Measurements from ENCODE around the gene KIAA0825.
"Not testable (repeated sequence)": the region's sequence is repeated elsewhere in the genome, so short reads cannot be mapped to it uniquely, and the experiment has no call there.

The KIAA0825 gene

DNA sequence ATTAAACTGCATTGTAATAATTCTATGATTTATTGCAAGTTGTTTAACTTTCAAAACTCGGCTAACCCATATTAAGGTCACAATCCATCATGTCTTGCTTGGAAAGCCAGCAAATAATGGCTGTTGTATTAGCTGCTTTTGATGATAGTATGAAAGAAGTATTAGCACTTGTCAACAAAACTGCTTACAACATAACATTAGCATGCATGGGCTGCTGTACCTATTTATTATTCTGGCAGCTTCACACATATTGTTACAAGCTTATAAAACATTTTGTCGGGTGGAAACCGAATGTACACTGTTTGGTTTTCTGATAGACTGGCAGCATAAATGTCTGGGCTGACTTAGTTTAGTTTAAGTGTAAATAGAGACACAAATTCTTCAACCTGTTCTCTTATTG, 378.3 kb downstream of the KIAA0825 start:
- DNase-seq: no peak

DNA sequence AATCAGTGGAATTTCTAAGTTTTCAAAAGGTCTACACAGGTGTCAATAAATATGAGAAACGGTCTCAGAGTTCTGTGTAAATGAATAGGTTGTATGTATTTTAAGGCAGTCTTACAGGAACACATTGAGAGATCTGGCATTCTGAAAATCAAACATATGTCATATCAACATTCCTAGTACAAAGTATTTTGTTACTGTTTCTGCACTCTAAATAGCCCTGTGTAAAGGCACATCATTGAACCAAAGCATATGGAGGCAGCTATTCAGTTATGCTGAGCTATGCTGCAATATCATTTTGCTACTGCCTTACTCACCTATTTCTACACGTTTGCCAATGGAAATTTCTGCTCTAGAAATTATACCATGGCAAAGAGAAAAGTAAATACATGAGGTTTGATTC, 379.1 kb downstream of the KIAA0825 start:
- no peak for DNase-seq

DNA sequence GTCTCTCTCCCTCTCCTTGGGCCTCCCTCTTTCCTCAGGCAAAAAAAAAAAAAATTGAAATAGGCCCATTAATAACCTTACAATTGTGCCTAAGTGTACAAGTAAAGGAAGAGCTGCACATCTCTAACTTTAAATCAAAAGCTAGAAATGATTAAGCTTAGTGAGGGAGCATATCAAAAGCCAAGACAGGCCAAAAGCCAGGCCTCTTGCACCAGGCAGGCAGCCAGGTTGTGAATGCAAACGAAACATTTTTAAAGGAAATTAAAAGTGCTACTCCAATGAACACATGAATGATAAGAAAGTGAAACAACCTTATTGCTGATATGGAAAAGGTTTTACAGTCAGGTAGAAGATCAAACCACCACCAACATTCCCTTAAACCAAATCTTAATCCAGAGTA, 383.4 kb downstream of the KIAA0825 start:
- DNase-seq: no peak

DNA sequence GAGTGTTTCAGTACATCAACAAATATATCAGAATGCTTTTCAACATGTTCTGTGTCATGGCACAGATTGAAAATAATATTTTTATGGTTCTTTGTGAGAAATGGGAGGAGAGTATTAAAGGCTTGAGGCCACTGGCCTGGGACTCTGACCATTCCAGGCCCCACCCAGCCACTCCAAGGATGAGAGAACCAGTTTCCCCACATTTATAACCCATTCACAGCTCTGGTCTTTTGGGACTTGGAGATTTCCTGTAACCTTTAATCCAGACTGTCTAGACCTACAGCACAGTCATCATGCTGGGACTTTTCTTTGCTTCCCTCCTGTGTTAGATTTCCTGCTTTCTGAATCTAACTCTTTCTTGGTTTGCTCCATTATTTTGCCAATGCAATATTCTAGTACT, 389.6 kb downstream of the KIAA0825 start:
- DNase-seq: no peak

DNA sequence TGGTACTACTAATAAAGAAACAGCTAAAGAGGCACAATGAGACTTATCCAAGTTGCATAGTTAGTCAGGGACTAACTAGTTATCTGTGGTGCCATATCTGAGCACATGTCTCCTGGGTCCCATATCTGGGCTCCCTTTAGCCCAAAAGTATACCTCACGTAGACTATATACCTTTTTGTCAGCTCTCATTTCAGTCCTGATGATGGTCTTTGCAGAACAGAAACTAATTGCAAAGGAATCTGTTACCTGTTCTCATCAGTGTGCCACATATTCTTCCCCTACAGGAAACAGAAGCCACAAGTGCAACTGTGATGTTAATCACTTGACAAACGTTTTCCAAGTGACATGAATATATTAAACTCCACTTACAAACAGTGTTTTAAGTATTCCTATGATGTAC, 395.2 kb downstream of the KIAA0825 start:
- no peak for DNase-seq

DNA sequence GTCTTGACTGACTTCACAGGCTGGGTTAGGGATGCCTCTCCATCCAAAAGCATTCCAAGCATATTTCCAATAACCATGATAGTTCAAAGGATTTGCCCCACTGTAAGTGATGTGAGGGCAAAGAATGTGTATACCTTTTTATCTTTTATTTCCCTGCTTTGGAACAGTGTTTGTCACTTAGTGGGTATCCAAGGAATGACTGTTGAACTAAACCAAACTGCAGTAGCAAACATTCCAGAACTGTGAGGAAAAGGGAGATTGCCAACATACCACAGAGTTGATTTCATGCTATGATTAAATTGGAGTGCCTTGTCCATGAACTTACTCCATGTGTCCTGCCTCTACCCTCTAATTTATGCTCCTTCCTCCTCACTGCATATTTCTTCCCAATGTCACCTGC, 400.0 kb downstream of the KIAA0825 start:
- DNase-seq: no peak

DNA sequence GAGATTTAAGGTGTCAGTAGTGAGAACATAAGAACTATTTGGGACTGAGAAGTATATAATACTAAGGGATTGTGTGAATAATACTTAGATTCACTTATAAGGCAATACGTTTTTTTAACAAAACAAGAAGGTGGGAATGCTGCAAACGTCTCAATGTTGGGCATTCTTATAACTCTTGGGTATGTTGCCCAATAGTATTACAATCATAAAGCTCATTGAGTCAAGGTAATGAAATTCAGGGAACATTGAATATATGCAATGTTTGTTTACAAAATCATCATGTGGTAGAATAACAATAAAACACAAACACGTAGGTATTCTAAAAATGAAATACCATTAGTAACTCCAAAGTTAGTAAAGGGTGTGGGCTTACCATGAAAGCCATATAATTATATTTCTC, 400.7 kb downstream of the KIAA0825 start:
- DNase-seq: no peak

DNA sequence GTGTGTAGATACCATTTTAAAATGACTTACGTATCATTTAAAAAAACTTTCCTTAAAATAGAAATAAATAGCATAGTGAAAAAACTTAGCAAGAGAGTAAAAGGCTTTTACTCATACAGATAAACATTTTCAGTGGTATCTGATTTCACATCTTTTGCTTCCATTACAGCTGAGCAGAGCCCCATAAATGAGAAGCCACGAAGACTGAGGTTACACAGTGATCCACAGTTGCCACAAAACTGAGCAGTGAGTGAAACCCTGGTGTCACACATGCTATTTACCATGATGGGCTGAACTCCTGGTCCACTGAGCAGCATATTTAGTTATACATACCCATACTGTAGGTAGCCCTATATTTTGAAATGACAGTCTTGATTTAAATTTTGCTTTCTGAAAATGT, 401.2 kb downstream of the KIAA0825 start:
- DNase-seq: no peak

DNA sequence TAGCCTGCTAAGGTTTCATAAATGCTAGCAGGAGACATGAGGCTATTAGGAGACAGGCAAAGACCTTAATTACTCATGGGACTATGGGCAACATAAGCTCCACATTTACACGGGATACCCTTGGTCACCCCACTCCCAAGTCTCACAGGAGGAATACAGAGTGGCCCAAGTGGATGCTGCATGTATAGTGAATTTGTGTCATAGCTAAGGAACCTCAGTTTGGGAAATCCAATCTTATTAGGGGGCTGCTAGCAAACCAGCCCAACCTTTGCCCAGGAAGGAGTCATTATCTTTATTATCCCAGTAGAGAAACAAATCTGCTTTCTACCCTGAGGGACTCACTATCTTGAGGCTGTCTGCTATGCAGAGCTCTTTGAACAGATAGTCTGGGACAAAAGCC, 405.9 kb downstream of the KIAA0825 start:
- DNase-seq: no peak

DNA sequence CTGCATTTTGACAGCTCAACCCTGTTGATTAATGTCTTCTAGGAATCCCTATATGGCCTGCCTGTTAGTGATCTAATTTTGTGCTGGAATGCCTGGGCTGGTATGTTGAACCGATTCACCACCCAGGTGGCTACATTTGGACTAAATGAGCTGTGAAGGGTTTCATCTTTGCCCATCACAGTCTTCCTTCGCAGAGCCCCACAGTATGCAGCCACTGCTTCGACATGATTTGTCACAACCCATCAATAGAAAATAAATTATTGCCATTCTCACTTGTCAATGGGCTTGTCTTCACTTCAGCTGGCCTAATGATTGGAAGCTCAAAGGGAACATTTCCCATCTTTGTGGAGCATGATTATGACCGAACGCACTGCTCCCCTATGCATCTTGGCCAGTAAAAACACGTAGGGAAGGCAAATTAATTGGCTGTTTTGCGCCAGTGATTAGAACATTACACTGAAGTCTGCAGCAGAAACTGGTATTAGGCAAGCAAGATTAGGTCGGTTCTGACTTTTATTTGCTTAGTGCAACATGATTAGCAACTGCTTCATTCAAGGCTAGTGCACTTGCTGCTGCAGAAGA, 408.5 kb downstream of the KIAA0825 start:
- DNase-seq: no peak

DNA sequence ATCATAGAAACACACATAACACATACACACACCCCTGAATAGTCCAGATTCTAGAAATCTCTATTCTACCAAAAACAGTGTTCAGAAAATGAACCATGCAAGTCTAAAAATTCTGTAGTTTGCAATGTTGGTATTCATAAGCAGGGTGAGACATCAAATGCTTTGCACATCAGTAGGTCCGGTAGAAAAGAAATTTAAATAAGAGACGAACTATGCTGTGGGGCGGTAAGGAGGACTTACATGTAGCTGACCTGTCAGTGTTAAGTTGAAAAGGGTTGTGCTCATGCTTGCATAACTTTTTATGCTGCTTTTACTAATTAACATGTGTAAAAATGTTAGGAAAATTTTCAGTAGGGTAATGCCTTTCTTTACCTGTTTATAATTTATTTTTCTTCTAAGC, 409.1 kb downstream of the KIAA0825 start:
- no peak for DNase-seq

DNA sequence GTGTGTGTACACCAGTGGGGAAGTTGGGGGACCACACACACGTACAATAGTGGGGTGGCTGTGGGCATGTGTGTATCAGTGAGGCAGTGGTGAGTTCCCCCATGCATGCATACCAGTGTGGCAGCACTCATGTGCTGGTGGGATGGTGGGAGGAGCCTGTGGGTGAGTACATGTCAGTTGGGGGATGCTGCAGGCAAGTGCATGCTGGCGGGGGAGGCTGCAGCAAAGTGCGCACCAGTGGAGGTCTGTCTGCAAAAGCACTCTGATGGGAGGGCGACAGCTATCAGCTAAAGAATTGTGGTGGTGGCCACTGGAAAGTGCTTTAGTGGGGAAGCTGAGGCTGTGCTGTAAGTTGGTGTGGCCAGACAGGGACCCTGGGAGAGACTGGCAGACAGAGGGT, 418.8 kb downstream of the KIAA0825 start:
- DNase-seq: no peak

DNA sequence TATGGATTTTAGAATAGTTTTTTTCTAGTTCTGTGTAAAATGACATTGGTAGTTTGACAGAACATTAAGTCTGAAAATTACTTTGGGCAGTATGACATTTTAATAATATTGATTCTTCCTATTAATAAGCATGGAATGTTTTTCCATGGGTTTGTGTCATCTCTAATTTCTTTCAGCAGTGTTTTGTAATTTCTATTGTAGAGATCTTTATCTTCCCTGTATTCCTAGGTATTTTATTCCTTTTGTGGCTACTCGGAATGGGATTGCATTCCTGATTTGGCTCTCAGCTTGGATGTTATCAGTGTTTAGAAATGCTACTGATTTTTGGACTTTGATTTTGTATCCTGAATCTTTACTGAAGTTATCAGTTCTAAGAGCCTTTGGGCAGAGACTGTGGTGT, 420.4 kb downstream of the KIAA0825 start:
- DNase-seq: no peak

DNA sequence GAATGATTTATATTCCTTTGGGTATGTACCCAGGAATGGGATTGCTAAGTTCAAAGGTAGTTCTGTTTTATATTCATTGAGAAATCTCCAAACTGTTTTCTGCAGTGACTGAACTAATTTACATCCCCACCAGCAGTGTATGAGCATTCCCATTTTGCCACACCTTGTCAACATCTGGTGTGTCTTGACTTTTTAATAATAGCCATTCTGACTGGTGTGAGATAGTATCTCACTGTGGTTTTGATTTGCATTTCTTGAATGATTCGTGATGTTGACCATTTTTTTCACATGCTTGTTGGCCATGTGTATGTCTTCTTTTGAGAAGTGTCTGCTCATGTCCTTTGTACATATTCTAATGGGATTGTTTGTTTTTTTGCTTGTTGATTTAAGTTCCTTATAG, 421.5 kb downstream of the KIAA0825 start:
- DNase-seq: no peak

DNA sequence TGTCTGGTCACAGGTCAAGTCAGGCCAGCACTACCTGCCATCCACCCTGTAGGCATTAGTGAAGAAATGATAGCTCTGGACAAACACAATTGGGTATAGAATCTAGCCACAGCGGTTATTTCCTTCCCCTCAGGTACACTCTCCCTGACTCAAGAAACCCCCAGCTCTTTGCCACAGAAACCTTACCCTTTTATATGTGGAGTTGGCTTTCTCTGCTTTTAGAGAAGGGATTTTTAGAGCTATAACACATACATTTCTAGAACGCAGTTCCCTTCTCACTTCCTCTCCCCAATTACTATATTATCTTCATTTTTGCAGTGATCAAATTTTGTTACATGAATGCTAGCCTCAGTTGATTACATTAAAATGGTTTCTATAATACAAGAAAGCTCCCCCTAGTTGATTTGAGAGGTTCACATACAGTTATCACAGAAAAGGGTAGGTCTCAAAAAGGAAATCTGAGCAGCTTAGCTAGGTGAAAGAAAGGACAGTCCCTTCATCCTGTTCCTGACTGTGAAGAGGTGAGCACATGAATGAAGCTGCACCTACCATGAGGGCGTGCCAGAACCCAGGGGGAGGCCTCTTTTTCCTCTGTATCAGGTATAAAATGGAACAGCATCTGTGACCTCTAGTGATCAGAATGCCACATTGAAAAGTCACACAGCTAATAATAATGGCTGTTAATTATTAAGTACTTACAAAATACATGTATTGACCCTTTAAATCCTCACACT, 425.6 kb downstream of the KIAA0825 start:
- no peak for DNase-seq

DNA sequence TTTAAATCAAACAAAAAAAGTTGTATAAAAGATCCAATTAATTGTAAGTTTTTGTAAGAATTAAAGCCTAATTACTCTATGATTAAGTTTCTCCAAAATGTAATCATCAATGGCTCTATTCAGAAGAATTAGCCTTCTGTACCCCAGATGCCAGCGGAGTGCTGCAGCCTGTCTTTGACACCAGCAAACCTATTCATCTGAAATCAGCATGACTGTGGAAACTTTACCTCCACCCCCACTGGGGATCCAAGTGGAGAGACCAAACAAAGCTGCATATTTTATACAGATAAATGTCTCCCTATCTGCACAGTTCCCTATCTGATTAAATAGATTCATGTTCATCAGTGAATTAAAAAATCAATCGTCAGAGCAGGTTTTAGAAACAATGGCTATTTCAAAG, 426.8 kb downstream of the KIAA0825 start:
- DNase-seq: no peak

DNA sequence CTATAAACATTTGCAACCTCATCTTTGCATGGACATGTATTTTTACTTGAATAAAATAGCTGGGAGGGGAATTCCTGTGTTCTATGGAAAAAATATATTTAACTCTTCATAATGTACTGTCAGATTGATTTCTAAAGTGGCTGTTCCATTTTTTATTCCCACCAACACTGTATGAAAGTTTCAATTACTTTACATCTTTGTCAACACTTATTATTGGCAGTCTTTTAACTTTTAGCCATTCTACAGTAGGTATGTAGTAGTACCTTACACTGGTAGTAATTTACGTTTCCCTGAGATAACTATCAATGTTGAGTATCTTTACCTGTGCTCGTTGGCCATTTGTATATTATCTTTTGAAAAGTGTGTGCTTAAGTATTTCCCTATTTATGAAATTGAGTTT, 429.7 kb downstream of the KIAA0825 start:
- no peak for DNase-seq

DNA sequence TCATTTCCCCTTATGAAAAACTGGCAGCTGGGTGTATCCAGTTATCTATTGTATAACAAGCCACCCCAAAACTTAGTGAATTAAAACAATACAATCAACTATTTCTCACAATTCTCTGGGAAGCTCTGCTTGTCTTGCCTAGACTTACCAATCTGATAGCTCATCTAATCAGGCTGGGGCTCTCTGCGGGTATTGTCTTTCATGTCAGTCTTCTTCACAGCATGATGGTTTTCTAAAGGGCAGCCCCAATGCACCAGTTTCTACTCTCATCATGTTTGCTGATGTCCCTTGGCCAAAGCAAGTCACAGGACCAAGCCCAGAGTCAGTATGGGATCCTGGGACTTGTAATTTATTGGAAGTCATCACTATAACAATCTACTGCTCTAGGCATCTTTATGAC, 433.5 kb downstream of the KIAA0825 start:
- DNase-seq: no peak

DNA sequence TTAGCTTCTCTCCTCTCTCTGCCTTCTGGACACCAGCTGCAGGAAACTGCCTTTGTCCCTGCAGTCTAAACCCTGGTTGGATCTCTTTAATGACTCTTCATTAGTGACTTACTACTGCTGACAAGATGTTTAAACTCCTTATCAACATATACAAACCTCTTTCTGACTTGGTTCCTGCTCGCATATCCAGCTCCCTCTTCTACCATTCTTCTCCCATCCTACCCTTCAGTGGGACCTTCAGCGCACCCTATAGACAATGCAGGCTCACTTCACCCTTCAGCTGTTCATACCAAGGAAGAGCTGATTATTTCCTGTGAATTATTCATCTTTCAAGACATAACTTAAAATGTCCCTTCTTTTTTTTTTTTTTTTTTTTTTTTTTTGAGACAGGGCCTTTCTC, 436.5 kb downstream of the KIAA0825 start:
- DNase-seq: no peak

DNA sequence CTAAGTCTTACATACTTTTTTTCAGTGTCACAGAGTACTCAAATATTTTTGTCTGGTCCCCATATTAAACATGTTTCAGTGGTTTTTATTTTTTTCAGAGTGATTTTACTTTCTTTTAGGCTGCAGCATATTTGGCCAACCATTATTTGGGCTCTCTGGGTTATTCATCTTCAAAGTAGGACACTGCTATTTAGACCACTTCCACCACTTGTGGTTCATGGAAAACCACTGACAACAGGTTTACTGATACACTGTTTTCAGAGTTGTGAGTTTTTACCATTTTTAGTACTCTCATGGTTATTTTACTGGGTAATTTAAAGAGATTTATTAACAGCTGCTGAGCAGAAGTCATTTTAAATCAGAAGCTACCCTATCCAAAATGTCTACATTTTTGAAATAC, 437.6 kb downstream of the KIAA0825 start:
- DNase-seq: no peak

DNA sequence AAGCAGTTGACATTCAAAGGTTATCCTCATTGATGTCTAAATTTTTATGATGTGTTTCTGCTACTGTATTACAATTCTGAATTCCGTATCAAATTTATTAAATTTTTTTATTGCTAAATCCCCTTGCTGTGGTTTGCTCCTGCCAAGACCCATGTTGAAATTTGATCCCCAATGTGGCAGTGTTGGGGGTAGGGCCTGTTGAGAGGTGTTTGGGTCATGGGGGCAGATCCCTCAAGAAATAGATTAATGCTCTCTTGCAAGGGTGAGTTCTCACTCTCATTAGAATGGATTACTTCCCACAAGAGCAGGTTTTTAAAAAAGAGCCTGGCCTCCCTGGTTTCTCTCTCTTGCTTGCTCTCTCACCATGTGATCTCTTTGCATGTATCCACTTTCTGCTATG, 442.5 kb downstream of the KIAA0825 start:
- no peak for DNase-seq

DNA sequence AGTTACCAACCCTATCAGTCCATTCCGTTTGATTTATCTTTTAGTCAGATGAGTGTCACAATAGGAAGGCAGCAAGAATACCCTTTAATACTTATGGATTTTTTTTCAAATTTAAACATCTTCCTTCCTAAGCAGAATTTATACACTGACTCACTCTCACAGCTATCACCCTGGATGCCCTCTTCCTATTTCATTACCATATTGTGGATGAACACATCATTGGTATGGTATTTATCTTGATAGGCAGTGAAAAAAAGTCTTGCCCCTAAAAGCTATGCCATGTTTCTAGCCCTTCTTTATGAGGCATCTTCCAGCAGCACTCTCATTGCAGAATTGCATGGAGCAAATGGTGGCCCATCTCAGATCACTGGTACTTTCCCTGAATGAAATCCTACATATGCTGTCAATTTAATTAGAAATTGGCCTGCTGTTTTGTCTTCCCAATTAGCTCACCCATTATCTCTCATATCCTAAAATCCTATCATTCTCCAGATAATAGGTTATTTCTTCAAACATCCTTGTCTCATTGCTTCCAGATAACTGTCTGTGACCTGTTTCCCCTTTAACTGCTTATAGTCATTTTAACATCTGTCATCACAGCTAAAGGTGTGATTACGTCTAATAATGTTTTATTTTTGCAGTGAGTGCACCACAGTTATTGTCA, 443.5 kb downstream of the KIAA0825 start:
- DNase-seq: no peak

DNA sequence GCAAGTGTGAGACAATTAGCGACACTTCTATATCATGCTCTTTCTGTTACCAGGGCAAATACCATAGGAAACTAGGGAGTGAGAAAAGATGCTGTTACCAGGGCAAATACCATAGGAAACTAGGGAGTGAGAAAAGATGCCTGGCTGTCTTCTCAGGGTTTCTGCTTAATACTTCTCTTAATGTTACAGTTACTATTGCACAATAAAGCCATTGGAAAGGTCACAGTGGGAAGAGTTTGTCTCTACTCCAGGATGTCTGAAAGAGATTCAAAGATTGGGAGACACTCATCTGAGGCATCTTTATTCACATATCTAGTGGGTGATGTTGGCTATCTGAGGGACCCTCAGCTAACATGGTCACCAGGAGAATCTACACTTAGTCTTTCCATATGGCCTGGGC, 445.3 kb downstream of the KIAA0825 start:
- DNase-seq: peak in 1 of 2 experiments; percentile 15

DNA sequence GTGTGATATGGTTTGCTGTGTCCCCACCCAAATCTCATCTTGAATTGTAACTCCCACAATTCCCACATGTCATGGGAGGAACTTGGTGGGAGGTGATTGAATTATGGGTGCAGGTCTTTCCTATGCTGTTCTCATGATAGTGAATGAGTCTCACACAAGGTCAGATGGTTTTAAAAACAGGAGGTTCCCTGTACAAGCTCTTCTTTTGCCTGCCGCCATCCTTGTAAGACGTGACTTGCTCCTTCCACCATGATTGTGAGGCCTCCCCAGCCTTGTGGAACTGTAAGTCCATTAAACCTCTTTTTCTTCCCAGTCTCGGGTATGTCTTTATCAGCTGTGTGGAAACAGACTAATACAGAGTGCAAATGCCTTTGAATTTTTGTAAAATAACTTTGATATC, 447.3 kb downstream of the KIAA0825 start:
- not testable (repeated sequence) for DNase-seq

DNA sequence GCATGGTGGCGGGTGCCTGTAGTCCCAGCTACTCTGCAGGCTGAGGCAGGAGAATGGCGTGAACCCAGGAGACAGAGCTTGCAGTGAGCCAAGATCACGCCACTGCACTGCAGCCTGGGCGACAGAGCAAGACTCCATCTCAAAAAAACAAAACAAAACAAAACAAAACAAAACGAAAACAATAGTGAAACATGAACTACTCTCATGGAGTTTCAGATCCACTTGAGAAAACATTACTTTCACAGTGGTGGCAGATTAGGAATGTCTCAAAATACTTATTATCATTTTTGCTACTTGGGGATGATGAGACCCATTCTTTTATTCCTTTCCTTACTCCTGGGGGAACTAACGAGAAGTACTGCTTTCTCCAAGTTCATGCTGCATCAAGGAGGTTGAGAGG, 448.2 kb downstream of the KIAA0825 start:
- DNase-seq: not testable (repeated sequence)
